Measurements from ENCODE around the gene WFDC1. TPM values are rescaled to one million over a fixed set of nuclear protein-coding genes. Genes with fewer than 3 reads are reported as not detected.
A peak's percentile ranks its signal among the peaks of the same experiment; 100 is the strongest.

The WFDC1 gene
- polyA plus RNA-seq, 1 of the 3 experiments (the other 2 are of a cell fraction): 0.03 TPM

- no peak for TF ChIP-seq TEAD4 (IDR thresholded peaks at IDR 0.05; ENCODE audit: borderline replicate concordance, insufficient read depth)
- no peak for TF ChIP-seq FOSL2 (IDR thresholded peaks at IDR 0.05; ENCODE audit: borderline replicate concordance, low read depth)
- no peak for TF ChIP-seq NFIC (IDR thresholded peaks at IDR 0.05; ENCODE audit: borderline replicate concordance)
- TF ChIP-seq FOXJ3 (CRISPR knock-in tag; IDR thresholded peaks at IDR 0.05): no peak
- no peak for TF ChIP-seq EZH2phosphoT487 (IDR thresholded peaks at IDR 0.05; ENCODE audit: borderline replicate concordance, low read depth)
- TF ChIP-seq GABPA (IDR thresholded peaks at IDR 0.05; ENCODE audit: low read depth): no peak
- peak; percentile 45; the same call in 1 of the 2 replicates for TF ChIP-seq IRF3 (IDR thresholded peaks at IDR 0.05; ENCODE audit: low read depth, low read length)
- no peak for TF ChIP-seq RCOR1 (IDR thresholded peaks at IDR 0.05; ENCODE audit: low read length)
- no peak for TF ChIP-seq ZBTB33 (IDR thresholded peaks at IDR 0.05; ENCODE audit: borderline replicate concordance, low read depth)
Observed at GRCh38 chr16:84266451-84266850, 28.2 kb upstream of the WFDC1 start (continued).

DNA sequence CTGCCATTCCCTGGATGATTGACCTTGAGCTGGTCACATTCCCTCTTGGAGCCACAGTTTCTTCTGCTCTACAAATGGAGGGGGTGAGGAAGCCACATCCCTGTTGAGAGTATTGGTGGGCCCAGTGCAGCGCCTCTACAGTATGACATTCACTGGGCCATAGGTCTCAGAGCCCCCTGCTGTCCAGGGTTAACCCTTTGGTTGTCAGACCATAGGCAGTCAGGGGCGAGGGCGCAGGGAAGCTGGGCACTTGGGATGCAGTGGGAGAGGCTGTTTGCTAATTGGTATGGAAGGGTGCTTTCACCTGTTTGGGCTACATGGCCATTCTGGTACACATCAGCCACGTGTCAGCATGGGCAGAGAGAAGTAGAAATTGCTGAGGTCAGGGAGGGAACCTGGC is 27.3 kb upstream of the WFDC1 start:
- no peak for DNase-seq
- H4K20me1 ChIP-seq (ENCODE audit: insufficient read depth): no peaks in the 10 kb centered on the region
- 25% methylated on average over 1 of the region's 4 CpGs for WGBS (ENCODE audit: low lambda C conversion rate)
- no peak overlapping the region for H3K4me3 ChIP-seq (ENCODE audit: low read depth in 2 of 2, low read length in 1 of 2)
- no peak overlapping the region for H3K9ac ChIP-seq
- no peaks in the 10 kb centered on the region for H3F3A ChIP-seq (replicated peaks; ENCODE audit: insufficient read depth)
- no peak overlapping the region for H2AFZ ChIP-seq (ENCODE audit: low read depth)
- peaks cover 0 to 4% of the 10 kb centered on the region in 2 experiments; a peak in 1 of 4 replicates for H3K4me1 ChIP-seq (ENCODE audit: control insufficient read depth in 1 of 2, insufficient read depth in 2 of 2, low read depth in 1 of 2, low read length in 1 of 2)
- H3K36me3 ChIP-seq (replicated peaks in 1 of 2; ENCODE audit: control insufficient read depth in 1 of 2, insufficient read depth in 2 of 2, low read length in 1 of 2): no peaks in the 10 kb centered on the region
- no peaks in the 10 kb centered on the region for H3K9me3 ChIP-seq
- no peaks in the 10 kb centered on the region; the same call in 1 of the 2 replicates for H3K27me3 ChIP-seq (ENCODE audit: insufficient read depth)
- POLR2A ChIA-PET: no interaction called here
- no peak for TF ChIP-seq CHD2 (IDR thresholded peaks at IDR 0.05; ENCODE audit: low read length, partially characterized antibody)
- TF ChIP-seq RFX5 (IDR thresholded peaks at IDR 0.05; ENCODE audit: low read length): no peak
- TF ChIP-seq FOXJ3 (CRISPR knock-in tag; IDR thresholded peaks at IDR 0.05): no peak
- no peak for TF ChIP-seq RXRA (IDR thresholded peaks at IDR 0.05; ENCODE audit: borderline replicate concordance, low read depth)
- no peak for TF ChIP-seq YY1 (IDR thresholded peaks at IDR 0.05; ENCODE audit: low read depth)
- TF ChIP-seq TCF12 (IDR thresholded peaks at IDR 0.05): no peak
- TF ChIP-seq IRF3 (IDR thresholded peaks at IDR 0.05; ENCODE audit: low read depth, low read length): no peak
- TF ChIP-seq ELF1 (IDR thresholded peaks at IDR 0.05): no peak
- TF ChIP-seq MXI1 (IDR thresholded peaks at IDR 0.05; ENCODE audit: low read depth, low read length): no peak
- TF ChIP-seq ZBTB33 (IDR thresholded peaks at IDR 0.05; ENCODE audit: borderline replicate concordance, low read depth): no peak
- TF ChIP-seq, protein P1, sequence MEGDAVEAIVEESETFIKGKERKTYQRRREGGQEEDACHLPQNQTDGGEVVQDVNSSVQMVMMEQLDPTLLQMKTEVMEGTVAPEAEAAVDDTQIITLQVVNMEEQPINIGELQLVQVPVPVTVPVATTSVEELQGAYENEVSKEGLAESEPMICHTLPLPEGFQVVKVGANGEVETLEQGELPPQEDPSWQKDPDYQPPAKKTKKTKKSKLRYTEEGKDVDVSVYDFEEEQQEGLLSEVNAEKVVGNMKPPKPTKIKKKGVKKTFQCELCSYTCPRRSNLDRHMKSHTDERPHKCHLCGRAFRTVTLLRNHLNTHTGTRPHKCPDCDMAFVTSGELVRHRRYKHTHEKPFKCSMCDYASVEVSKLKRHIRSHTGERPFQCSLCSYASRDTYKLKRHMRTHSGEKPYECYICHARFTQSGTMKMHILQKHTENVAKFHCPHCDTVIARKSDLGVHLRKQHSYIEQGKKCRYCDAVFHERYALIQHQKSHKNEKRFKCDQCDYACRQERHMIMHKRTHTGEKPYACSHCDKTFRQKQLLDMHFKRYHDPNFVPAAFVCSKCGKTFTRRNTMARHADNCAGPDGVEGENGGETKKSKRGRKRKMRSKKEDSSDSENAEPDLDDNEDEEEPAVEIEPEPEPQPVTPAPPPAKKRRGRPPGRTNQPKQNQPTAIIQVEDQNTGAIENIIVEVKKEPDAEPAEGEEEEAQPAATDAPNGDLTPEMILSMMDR (IDR thresholded peaks at IDR 0.05): no peak
- no peak for TF ChIP-seq EZH2phosphoT487 (IDR thresholded peaks at IDR 0.05; ENCODE audit: borderline replicate concordance, low read depth)
- no peak for TF ChIP-seq FOSL2 (IDR thresholded peaks at IDR 0.05; ENCODE audit: borderline replicate concordance, low read depth)
- no peak for TF ChIP-seq SMC3 (IDR thresholded peaks at IDR 0.05; ENCODE audit: low read depth, low read length)
- TF ChIP-seq JUND (IDR thresholded peaks at IDR 0.05): no peak
- TF ChIP-seq NRF1 (IDR thresholded peaks at IDR 0.05; ENCODE audit: low read depth, low read length): no peak
- TF ChIP-seq PBX3 (IDR thresholded peaks at IDR 0.05): no peak
- CTCF ChIA-PET: interaction anchor here (1.1 to 5.7 kb wide), 4 partner anchors 10 to 243 kb away, joined by 3 to 49 read pairs (median 4); partner anchors contain the start of gene TAF1C
- H3K79me2 ChIP-seq (ENCODE audit: insufficient read depth): no peaks in the 10 kb centered on the region
- H3K9me2 ChIP-seq: no peaks in the 10 kb centered on the region
- no peak overlapping the region for H3K27ac ChIP-seq (ENCODE audit: low read depth in 2 of 2, low read length in 1 of 2)
- no peak overlapping the region for H3K4me2 ChIP-seq
